DOHH2 (cell line): ENCODE results near the gene DNAH14.

ENCODE experiments used
- EZH2phosphoT487 ChIP-seq: fragments of 200-600 bp; sonication (generic); IDR thresholded peaks from 2 replicates; pipeline ENCODE4 v1.6.1; 2017; ENCODE audit warnings: borderline replicate concordance, mild to moderate bottlenecking, antibody characterized with exemption, low read length, moderate library complexity, mixed read lengths
- TF ChIP-seq, protein P1 (sequence below): fragments of 200-600 bp; sonication (generic); IDR thresholded peaks from one replicate; pipeline ENCODE4 v1.5.1; 2014; ENCODE audit warnings: antibody characterized with exemption, mild to moderate bottlenecking, low read depth, low read length; ENCODE audit not compliant: poor library complexity, severe bottlenecking

GRCh38 chr1:225428881-225429455 lies 499.5 kb downstream of the DNAH14 start:
- TF ChIP-seq, protein P1, sequence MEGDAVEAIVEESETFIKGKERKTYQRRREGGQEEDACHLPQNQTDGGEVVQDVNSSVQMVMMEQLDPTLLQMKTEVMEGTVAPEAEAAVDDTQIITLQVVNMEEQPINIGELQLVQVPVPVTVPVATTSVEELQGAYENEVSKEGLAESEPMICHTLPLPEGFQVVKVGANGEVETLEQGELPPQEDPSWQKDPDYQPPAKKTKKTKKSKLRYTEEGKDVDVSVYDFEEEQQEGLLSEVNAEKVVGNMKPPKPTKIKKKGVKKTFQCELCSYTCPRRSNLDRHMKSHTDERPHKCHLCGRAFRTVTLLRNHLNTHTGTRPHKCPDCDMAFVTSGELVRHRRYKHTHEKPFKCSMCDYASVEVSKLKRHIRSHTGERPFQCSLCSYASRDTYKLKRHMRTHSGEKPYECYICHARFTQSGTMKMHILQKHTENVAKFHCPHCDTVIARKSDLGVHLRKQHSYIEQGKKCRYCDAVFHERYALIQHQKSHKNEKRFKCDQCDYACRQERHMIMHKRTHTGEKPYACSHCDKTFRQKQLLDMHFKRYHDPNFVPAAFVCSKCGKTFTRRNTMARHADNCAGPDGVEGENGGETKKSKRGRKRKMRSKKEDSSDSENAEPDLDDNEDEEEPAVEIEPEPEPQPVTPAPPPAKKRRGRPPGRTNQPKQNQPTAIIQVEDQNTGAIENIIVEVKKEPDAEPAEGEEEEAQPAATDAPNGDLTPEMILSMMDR = no peak
- TF ChIP-seq EZH2phosphoT487 = no peak
